Bronchial epithelial cell (primary cell): ENCODE measurements around the gene EFL1. TPM values are rescaled to one million over a fixed set of nuclear protein-coding genes. Genes with fewer than 3 reads are reported as not detected.

Source experiments
- DNase-seq: peaks from one replicate; pipeline ENCODE4 v3.0.0-alpha.2; 2010; ENCODE audit warnings: low read depth
- FAIRE-seq: peaks from 2 replicates; lab custom pipeline; 2011; peaks lifted over from hg19 to GRCh38; lab: Jason Lieb, UNC
- H3K27me3 ChIP-seq: 2 replicates; pipeline ENCODE4 v1.5.1; 2011; ENCODE audit warnings: low read length; ENCODE audit not compliant: control insufficient read depth, insufficient read depth
- H3K36me3 ChIP-seq: 2 replicates; pipeline ENCODE4 v1.5.1; 2011; ENCODE audit warnings: low read length; ENCODE audit not compliant: control insufficient read depth, insufficient read depth
- H3K4me3 ChIP-seq: 2 replicates; pipeline ENCODE4 v1.5.1; 2011; ENCODE audit warnings: mild to moderate bottlenecking, low read depth, low read length, control low read depth
- total RNA-seq: library from RNA; depleted of rRNA; stranded (reverse); fragments of >200 nt; gene quantifications from 2 replicates; pipeline ENCODE4 v1.2.1, GENCODE V29; 2014
- TF ChIP-seq, protein P1 (sequence below): IDR thresholded peaks from 2 replicates; pipeline ENCODE4 v1.5.1; 2011; ENCODE audit warnings: mild to moderate bottlenecking, moderate library complexity, low read length, control low read depth, inconsistent platforms; ENCODE audit not compliant: insufficient read depth, severe bottlenecking

Gene EFL1
- total RNA-seq, 1 donor from 2014 or later = 28.2 TPM

DNA sequence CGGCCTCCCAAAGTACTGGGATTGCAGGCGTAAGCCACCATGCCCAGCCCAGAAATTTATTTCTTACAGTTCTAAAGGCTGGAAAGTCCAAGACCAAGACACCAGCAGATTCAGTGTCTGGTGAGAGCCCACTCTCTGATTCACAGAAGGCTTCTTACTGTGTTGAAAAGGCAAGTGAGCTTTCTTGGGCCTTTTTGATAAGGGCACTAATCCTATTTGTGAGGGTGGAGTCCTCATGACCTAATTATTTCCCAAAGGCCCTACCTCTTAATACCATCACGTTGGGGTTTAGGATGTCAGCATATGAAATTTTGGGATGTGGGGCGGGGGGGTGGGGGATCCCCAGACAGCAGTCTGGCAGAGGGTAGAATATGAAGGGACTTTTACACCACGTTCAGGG is 169.2 kb downstream of the EFL1 start:
- FAIRE-seq = no peak
- Histone ChIP-seq H3K36me3 (no peaks in the 10 kb centered on the region), H3K4me3 (no peak overlapping the region), H3K27me3 (no peaks in the 10 kb centered on the region)
- DNase-seq = no peak
- TF ChIP-seq, protein P1, sequence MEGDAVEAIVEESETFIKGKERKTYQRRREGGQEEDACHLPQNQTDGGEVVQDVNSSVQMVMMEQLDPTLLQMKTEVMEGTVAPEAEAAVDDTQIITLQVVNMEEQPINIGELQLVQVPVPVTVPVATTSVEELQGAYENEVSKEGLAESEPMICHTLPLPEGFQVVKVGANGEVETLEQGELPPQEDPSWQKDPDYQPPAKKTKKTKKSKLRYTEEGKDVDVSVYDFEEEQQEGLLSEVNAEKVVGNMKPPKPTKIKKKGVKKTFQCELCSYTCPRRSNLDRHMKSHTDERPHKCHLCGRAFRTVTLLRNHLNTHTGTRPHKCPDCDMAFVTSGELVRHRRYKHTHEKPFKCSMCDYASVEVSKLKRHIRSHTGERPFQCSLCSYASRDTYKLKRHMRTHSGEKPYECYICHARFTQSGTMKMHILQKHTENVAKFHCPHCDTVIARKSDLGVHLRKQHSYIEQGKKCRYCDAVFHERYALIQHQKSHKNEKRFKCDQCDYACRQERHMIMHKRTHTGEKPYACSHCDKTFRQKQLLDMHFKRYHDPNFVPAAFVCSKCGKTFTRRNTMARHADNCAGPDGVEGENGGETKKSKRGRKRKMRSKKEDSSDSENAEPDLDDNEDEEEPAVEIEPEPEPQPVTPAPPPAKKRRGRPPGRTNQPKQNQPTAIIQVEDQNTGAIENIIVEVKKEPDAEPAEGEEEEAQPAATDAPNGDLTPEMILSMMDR = no peak

DNA sequence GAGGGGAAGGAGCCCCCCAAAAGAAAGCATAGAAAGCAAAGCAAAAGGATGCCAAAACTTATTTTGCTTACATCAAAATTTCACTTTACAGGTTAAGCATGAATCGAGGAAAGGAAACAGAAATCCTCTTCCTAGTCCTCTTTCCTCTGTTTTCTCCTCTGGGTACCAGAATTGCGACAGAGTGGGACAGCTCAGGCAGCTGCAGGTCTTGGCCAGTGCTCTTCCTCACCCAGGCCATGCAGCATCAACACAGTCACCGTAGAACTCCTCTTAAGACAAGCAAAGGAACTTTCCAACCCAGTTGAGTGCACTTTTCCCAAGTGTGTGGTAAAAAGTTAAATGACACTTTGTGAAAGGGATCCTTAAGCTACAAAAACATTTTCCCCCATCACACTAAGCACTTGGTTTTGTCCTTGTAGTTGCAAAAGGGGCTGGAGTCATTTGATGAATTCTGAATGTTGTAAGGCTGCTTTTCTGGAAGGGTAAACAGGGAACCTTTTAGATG is 170.8 kb downstream of the EFL1 start:
- TF ChIP-seq, protein P1 = no peak
- no peak for FAIRE-seq
- Histone ChIP-seq H3K27me3 (no peaks in the 10 kb centered on the region), H3K36me3 (no peaks in the 10 kb centered on the region), H3K4me3 (no peak overlapping the region)
- no peak for DNase-seq

DNA sequence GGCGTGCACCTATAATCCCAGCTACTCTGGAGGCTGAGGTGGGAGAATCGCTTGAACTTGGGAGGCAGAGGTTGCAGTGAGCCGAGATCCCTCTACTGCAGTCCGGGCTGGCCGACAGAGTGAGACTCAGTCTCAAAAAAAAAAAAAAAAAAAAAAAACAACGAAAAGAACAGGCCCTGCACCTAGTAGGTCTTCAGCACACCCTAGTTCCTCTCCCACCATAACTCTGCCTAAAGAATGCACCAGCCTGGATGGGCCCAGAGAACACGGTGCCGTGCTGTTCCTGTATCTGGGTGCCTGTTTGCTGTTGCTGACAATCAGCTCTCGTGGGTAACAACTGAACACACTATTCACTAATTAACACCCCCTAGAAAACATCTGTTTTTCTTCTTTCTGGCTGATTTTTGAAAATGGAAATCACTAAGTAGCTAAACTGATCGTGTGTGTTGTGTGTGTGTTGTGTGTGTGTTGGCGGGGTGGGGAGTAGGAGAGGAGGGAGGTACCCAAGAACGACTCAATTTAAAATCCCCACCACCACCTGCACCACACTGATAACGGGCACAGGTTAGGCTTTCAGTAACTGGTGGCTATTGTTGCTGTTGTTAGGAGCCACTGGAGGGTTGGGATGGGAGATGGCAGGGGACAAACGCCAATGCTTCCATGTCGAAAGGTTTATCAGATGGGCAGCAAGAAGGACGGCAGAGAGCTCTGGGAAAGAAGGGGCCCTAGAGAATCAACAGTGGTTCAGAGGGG is 176.1 kb downstream of the EFL1 start:
- no peak for DNase-seq
- TF ChIP-seq, protein P1 = no peak
- Histone ChIP-seq H3K27me3 (no peaks in the 10 kb centered on the region), H3K4me3 (no peak overlapping the region), H3K36me3 (no peaks in the 10 kb centered on the region)
- FAIRE-seq = no peak

DNA sequence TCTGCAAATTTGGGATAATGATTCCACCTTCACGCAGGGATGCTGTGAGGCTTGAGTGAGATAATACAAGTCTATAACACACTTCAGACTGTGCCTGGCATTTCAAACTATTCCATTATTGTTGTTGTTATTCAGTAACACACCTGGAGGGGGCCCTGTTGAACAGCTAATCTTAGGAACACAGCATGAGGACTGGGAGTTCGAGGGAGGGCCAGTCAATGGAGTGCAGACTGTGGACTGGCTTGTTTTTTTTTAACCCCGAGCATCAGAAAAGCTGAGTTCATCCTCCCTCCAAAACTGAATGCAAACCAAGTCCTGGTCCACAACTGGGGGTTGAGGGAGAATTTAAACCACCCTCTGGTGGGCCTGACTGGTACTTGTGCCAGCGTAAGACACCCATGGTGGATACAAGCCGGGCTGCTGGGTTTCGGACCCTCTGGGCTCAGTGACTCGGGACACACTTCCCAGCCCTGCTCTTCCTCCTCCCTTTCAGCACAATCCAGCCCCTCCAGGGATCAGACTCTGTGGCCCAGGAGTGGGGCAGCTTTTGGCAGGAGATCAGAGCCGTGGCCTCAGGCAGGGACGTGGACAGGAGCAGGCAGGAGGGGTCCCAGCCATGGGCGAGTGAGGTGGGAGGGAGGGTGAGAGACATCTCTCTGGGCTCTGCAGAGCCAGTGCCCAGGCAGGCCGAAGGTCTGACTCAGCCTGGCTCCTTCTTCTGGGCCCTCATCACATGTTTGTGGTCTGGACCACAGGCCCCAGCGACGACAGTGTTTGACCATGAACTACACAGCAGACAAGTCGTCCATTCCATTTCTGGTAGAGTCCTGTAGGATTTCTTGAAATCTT is 180.4 kb downstream of the EFL1 start:
- Histone ChIP-seq H3K36me3 (no peaks in the 10 kb centered on the region), H3K4me3 (no peak overlapping the region), H3K27me3 (no peaks in the 10 kb centered on the region)
- DNase-seq (peak; percentile 42), FAIRE-seq (no peak)
- TF ChIP-seq, protein P1 = no peak

DNA sequence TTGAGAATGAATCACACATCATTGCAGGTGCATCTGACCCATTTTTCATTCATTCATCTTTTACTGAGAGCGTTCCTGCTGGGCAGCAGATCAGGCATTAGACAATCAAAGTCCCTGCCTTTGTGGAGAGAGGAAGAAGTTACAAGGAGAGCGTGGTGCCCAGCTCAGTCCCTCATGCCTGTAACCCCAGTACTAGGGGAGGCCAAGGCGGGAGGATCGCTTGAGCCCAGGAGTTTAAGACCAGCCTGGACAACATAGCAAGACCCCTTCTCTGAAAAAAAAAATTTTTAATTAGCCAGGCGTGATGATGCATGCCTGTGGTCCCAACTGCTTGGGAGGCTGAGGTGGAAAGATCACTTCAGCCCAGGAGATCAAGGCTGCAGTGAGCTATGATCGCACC is 181.8 kb downstream of the EFL1 start:
- FAIRE-seq = no peak
- Histone ChIP-seq H3K4me3 (no peak overlapping the region), H3K36me3 (no peaks in the 10 kb centered on the region), H3K27me3 (no peaks in the 10 kb centered on the region)
- TF ChIP-seq, protein P1 = no peak
- no peak for DNase-seq

Other genes with a start within 250 kb of the EFL1 start
- 0.64 and 0.79 TPM in 2 replicates for gene MEX3B, start 216.7 kb downstream of the EFL1 start, total RNA-seq
- 0.26 and 0.38 TPM in 2 replicates for gene SAXO2, start 84 bp upstream of the EFL1 start, total RNA-seq
- 0.79 and 3.3 TPM in 2 replicates for gene GOLGA6L10, start 86.7 kb upstream of the EFL1 start, total RNA-seq
- gene GOLGA6L9, start 167.1 kb upstream of the EFL1 start, total RNA-seq = 3.4 and 7.9 TPM in 2 replicates